ENCODE measurements around the gene ZNF678. TPM values are rescaled to one million over a fixed set of nuclear protein-coding genes. Genes with fewer than 3 reads are reported as not detected.
"Not testable (repeated sequence)": the region's sequence is repeated elsewhere in the genome, so short reads cannot be mapped to it uniquely, and the experiment has no call there.

Gene ZNF678
- total RNA-seq, 1 donor from 2014 or later, result 29.9 TPM

- H3K36me3 Mint-ChIP-seq (ENCODE audit: low read depth), result peaks cover 81% of the 10 kb centered on the region
- no peak overlapping the region for H3K4me3 Mint-ChIP-seq
- H3K27me3 Mint-ChIP-seq (ENCODE audit: low read depth), result no peaks in the 10 kb centered on the region
- no peaks in the 10 kb centered on the region for H3K4me1 Mint-ChIP-seq
- no peak for DNase-seq (ENCODE audit: low read depth, low spot score)
- H3K9me3 Mint-ChIP-seq, result peaks cover 55% of the 10 kb centered on the region
- H3K27ac Mint-ChIP-seq (ENCODE audit: unreplicated experiment), result no peak overlapping the region
- no peak for TF ChIP-seq CTCF (conservative IDR thresholded peaks at IDR 0.05)
Observed at GRCh38 chr1:227576189-227576588, 12.8 kb downstream of the ZNF678 start.

GRCh38 chr1:227577500-227577899, 14.1 kb downstream of the ZNF678 start:
- no peak for TF ChIP-seq CTCF (conservative IDR thresholded peaks at IDR 0.05)
- Mint-ChIP-seq H3K4me3 (no peak overlapping the region), H3K36me3 (ENCODE audit: low read depth) (peaks cover 80% of the 10 kb centered on the region), H3K27ac (ENCODE audit: unreplicated experiment) (no peak overlapping the region), H3K4me1 (no peaks in the 10 kb centered on the region), H3K27me3 (ENCODE audit: low read depth) (no peaks in the 10 kb centered on the region), H3K9me3 (peaks cover 52% of the 10 kb centered on the region)
- no peak for DNase-seq (ENCODE audit: low read depth, low spot score)

GRCh38 chr1:227583354-227583753, 20.0 kb downstream of the ZNF678 start:
- no peak for TF ChIP-seq CTCF (conservative IDR thresholded peaks at IDR 0.05)
- Mint-ChIP-seq H3K27ac (ENCODE audit: unreplicated experiment) (no peak overlapping the region), H3K4me1 (no peaks in the 10 kb centered on the region), H3K9me3 (peaks cover 25% of the 10 kb centered on the region), H3K4me3 (no peak overlapping the region), H3K27me3 (ENCODE audit: low read depth) (no peaks in the 10 kb centered on the region), H3K36me3 (ENCODE audit: low read depth) (peaks cover 69% of the 10 kb centered on the region)
- DNase-seq (ENCODE audit: low read depth, low spot score), result no peak

GRCh38 chr1:227586733-227587132, 23.4 kb downstream of the ZNF678 start:
- Mint-ChIP-seq H3K27ac (ENCODE audit: unreplicated experiment) (no peak overlapping the region), H3K4me3 (no peak overlapping the region), H3K36me3 (ENCODE audit: low read depth) (peaks cover 75% of the 10 kb centered on the region), H3K4me1 (no peaks in the 10 kb centered on the region), H3K9me3 (peaks cover 37% of the 10 kb centered on the region), H3K27me3 (ENCODE audit: low read depth) (no peaks in the 10 kb centered on the region)
- DNase-seq (ENCODE audit: low read depth, low spot score), result no peak
- TF ChIP-seq CTCF (conservative IDR thresholded peaks at IDR 0.05), result no peak

- Mint-ChIP-seq H3K27ac (ENCODE audit: unreplicated experiment) (no peak overlapping the region), H3K9me3 (peaks cover 36% of the 10 kb centered on the region), H3K27me3 (ENCODE audit: low read depth) (no peaks in the 10 kb centered on the region), H3K36me3 (ENCODE audit: low read depth) (peaks cover 78% of the 10 kb centered on the region), H3K4me3 (no peak overlapping the region), H3K4me1 (no peaks in the 10 kb centered on the region)
- TF ChIP-seq CTCF (conservative IDR thresholded peaks at IDR 0.05), result no peak
- DNase-seq (ENCODE audit: low read depth, low spot score), result no peak
Observed at GRCh38 chr1:227587968-227588367, 24.6 kb downstream of the ZNF678 start.

GRCh38 chr1:227588769-227589168, 25.4 kb downstream of the ZNF678 start:
- Mint-ChIP-seq H3K36me3 (ENCODE audit: low read depth) (peaks cover 84% of the 10 kb centered on the region), H3K9me3 (peaks cover 37% of the 10 kb centered on the region)
- H3K27me3 Mint-ChIP-seq (ENCODE audit: low read depth); H3K4me3 Mint-ChIP-seq; DNase-seq (ENCODE audit: low read depth, low spot score); H3K27ac Mint-ChIP-seq (ENCODE audit: unreplicated experiment); H3K4me1 Mint-ChIP-seq: not testable (repeated sequence)

- H3K27ac Mint-ChIP-seq (ENCODE audit: unreplicated experiment); H3K4me1 Mint-ChIP-seq; H3K4me3 Mint-ChIP-seq; H3K27me3 Mint-ChIP-seq (ENCODE audit: low read depth); DNase-seq (ENCODE audit: low read depth, low spot score): not testable (repeated sequence)
- Mint-ChIP-seq H3K36me3 (ENCODE audit: low read depth) (peaks cover 82% of the 10 kb centered on the region), H3K9me3 (peaks cover 37% of the 10 kb centered on the region)
Observed at GRCh38 chr1:227589777-227590176, 26.4 kb downstream of the ZNF678 start.

- not testable (repeated sequence) for H3K4me1 Mint-ChIP-seq; H3K4me3 Mint-ChIP-seq; DNase-seq (ENCODE audit: low read depth, low spot score); H3K27ac Mint-ChIP-seq (ENCODE audit: unreplicated experiment); H3K27me3 Mint-ChIP-seq (ENCODE audit: low read depth)
- peaks cover 32% of the 10 kb centered on the region for H3K9me3 Mint-ChIP-seq
- peaks cover 72% of the 10 kb centered on the region for H3K36me3 Mint-ChIP-seq (ENCODE audit: low read depth)
Observed at GRCh38 chr1:227596222-227596621, 32.9 kb downstream of the ZNF678 start.
